OCI-LY1 (cell line): Measurements from ENCODE around the gene FKBP11.

Source experiments
- EZH2 ChIP-seq: fragments of 200-600 bp; sonication (generic), shearing (Covaris generic); IDR thresholded peaks from 2 replicates; pipeline ENCODE4 v1.8.0; 2017; ENCODE audit warnings: borderline replicate concordance, mixed run types, mild to moderate bottlenecking, antibody characterized with exemption, low read length, moderate library complexity, mixed read lengths
- TF ChIP-seq, protein P1 (sequence below): fragments of 200-600 bp; sonication (generic), shearing (Covaris generic); IDR thresholded peaks from 2 replicates; pipeline ENCODE4 v1.5.1; 2017; ENCODE audit warnings: mild to moderate bottlenecking, antibody characterized with exemption, low read length, moderate library complexity, mixed read lengths

DNA sequence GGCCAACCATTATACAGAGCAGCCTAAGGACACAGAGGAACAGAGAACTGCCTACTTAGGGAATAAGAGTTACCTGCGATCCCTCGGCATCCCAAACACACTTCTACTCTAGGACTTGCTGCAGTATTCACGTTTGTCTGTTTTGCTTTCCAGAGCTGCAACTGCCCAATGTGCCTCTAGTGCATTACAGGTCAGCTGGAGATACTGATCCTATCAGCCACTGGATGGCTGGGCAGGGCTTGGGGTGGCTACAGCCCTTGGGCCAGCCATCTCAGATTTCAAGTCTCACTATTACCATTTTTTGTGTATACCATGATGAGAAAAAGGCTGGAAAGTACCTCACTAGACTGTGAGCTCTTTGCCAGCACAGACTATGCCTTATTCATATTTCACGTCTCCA lies 27.4 kb upstream of the FKBP11 start:
- TF ChIP-seq, protein P1, sequence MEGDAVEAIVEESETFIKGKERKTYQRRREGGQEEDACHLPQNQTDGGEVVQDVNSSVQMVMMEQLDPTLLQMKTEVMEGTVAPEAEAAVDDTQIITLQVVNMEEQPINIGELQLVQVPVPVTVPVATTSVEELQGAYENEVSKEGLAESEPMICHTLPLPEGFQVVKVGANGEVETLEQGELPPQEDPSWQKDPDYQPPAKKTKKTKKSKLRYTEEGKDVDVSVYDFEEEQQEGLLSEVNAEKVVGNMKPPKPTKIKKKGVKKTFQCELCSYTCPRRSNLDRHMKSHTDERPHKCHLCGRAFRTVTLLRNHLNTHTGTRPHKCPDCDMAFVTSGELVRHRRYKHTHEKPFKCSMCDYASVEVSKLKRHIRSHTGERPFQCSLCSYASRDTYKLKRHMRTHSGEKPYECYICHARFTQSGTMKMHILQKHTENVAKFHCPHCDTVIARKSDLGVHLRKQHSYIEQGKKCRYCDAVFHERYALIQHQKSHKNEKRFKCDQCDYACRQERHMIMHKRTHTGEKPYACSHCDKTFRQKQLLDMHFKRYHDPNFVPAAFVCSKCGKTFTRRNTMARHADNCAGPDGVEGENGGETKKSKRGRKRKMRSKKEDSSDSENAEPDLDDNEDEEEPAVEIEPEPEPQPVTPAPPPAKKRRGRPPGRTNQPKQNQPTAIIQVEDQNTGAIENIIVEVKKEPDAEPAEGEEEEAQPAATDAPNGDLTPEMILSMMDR, result no peak
- TF ChIP-seq EZH2, result no peak
